HepG2 (cell line): Measurements from ENCODE around the gene CES2. TPM values are rescaled to one million over a fixed set of nuclear protein-coding genes. Genes with fewer than 3 reads are reported as not detected.

ENCODE experiments used
- DR1 ChIP-seq: sonication (generic); formaldehyde crosslinking; IDR thresholded peaks from 2 replicates; pipeline ENCODE4 v1.8.0; 2021; ENCODE audit warnings: mild to moderate bottlenecking, missing genetic modification reagents, inconsistent platforms
- MBD4 ChIP-seq: IDR thresholded peaks from 2 replicates; pipeline ENCODE4 v1.6.1; 2012; ENCODE audit warnings: low read length, inconsistent platforms, borderline replicate concordance
- SAFB2 ChIP-seq: sonication (generic); formaldehyde crosslinking; IDR thresholded peaks from 2 replicates; pipeline ENCODE4 v1.5.1; 2020; ENCODE audit warnings: missing genetic modification reagents, low read depth, mild to moderate bottlenecking, borderline replicate concordance
- SALL1 ChIP-seq: sonication (generic); formaldehyde crosslinking; IDR thresholded peaks from 2 replicates; pipeline ENCODE4 v1.8.0; 2022; ENCODE audit warnings: mild to moderate bottlenecking, missing genetic modification reagents
- TEAD2 ChIP-seq: sonication (generic); formaldehyde crosslinking; IDR thresholded peaks from 2 replicates; pipeline ENCODE4 v1.9.0; 2021; ENCODE audit warnings: missing genetic modification reagents
- ZBTB20 ChIP-seq: sonication (generic); formaldehyde crosslinking; IDR thresholded peaks from 2 replicates; pipeline ENCODE4 v1.8.1; 2023; ENCODE audit warnings: missing genetic modification reagents, low read depth, mild to moderate bottlenecking, borderline replicate concordance
- ZBTB7A ChIP-seq: sonication (generic); formaldehyde crosslinking; IDR thresholded peaks from 2 replicates; pipeline ENCODE4 v1.8.0; 2022; ENCODE audit warnings: mild to moderate bottlenecking, missing genetic modification reagents
- ZFX ChIP-seq: sonication (generic); formaldehyde crosslinking; IDR thresholded peaks from 2 replicates; pipeline ENCODE4 v1.4.0; 2020; ENCODE audit warnings: mild to moderate bottlenecking, low read depth, missing genetic modification reagents, moderate library complexity
- ZNF124 ChIP-seq: sonication (generic); formaldehyde crosslinking; IDR thresholded peaks from 2 replicates; pipeline ENCODE4 v1.4.0; 2020; ENCODE audit warnings: missing genetic modification reagents
- ZNF24 ChIP-seq: fragments of 450-650 bp; IDR thresholded peaks from 2 replicates; pipeline ENCODE4 v1.6.1; 2017; ENCODE audit warnings: antibody characterized with exemption, mild to moderate bottlenecking
- ZNF33A ChIP-seq: sonication (generic); formaldehyde crosslinking; IDR thresholded peaks from 2 replicates; pipeline ENCODE4 v1.5.1; 2020; ENCODE audit warnings: missing genetic modification reagents, mild to moderate bottlenecking, moderate library complexity, borderline replicate concordance
- ZNF577 ChIP-seq: sonication (generic); formaldehyde crosslinking; IDR thresholded peaks from 2 replicates; pipeline ENCODE4 v1.4.0; 2020; ENCODE audit warnings: mild to moderate bottlenecking, low read depth, missing genetic modification reagents, borderline replicate concordance
- ZNF607 ChIP-seq: sonication (generic); formaldehyde crosslinking; IDR thresholded peaks from 2 replicates; pipeline ENCODE4 v1.5.1; 2020; ENCODE audit warnings: missing genetic modification reagents, mild to moderate bottlenecking, borderline replicate concordance
- ZNF614 ChIP-seq: IDR thresholded peaks from 2 replicates; pipeline ENCODE4 v1.6.1; 2018; ENCODE audit warnings: missing biosample characterization, missing genetic modification reagents, inconsistent platforms, borderline replicate concordance
- polyA plus RNA-seq, 8 experiments: library from polyadenylated mRNA; depleted of rRNA in 3 of 8; stranded (reverse) in 7 of 8; unstranded in 1 of 8; fragments of >200 nt; fragmentation: Illumina TruSeq in 4 of 8; extraction: Trizol in 4 of 8; gene quantifications; 2 replicates each; pipeline versions ENCODE4 v1.2.1 to v1.2.3, GENCODE V29; 2011 to 2016; ENCODE audit warnings: low read depth in 4 of 8, missing spikeins in 1 of 8, mixed read lengths in 1 of 8; ENCODE audit not compliant: insufficient read depth in 1 of 8
- total RNA-seq, 5 experiments: library from RNA; depleted of rRNA; stranded (reverse); fragments of >200 nt; fragmentation: Illumina TruSeq; extraction: Trizol; gene quantifications; 2 replicates each; pipeline ENCODE4 v1.2.3, GENCODE V29; 2016; ENCODE audit warnings: low read depth in 1 of 5
- TF ChIP-seq, protein P1 (sequence below): sonication (generic); formaldehyde crosslinking; IDR thresholded peaks from 2 replicates; pipeline ENCODE4 v1.4.0; 2020; ENCODE audit warnings: missing genetic modification reagents
- TF ChIP-seq, protein P2 (sequence below): IDR thresholded peaks from 2 replicates; pipeline ENCODE4 v1.6.1; 2016; ENCODE audit warnings: low read depth
- TF ChIP-seq, protein P3 (sequence below): sonication (generic); formaldehyde crosslinking; IDR thresholded peaks from 2 replicates; pipeline ENCODE4 v1.8.1; 2022; ENCODE audit warnings: mild to moderate bottlenecking, missing genetic modification reagents
- TF ChIP-seq, protein P4 (sequence below): sonication (generic); formaldehyde crosslinking; conservative IDR thresholded peaks from 2 replicates; pipeline ENCODE4 v1.8.0; 2022; ENCODE audit warnings: low read depth, missing genetic modification reagents
- TF ChIP-seq, protein P5 (sequence below): sonication (generic); formaldehyde crosslinking; IDR thresholded peaks from 2 replicates; pipeline ENCODE4 v1.5.1; 2020; ENCODE audit warnings: missing genetic modification reagents, mild to moderate bottlenecking, borderline replicate concordance
- TF ChIP-seq, protein P6 (sequence below): sonication (generic); formaldehyde crosslinking; IDR thresholded peaks from 2 replicates; pipeline ENCODE4 v1.8.1; 2023; ENCODE audit warnings: missing genetic modification reagents, mild to moderate bottlenecking, borderline replicate concordance

The CES2 gene
- total and polyA plus RNA-seq, 2 of the 13 experiments (the other 11 are each of a cell fraction or from before 2014, with no cell fraction given), result 50.6 to 63.8 TPM

DNA sequence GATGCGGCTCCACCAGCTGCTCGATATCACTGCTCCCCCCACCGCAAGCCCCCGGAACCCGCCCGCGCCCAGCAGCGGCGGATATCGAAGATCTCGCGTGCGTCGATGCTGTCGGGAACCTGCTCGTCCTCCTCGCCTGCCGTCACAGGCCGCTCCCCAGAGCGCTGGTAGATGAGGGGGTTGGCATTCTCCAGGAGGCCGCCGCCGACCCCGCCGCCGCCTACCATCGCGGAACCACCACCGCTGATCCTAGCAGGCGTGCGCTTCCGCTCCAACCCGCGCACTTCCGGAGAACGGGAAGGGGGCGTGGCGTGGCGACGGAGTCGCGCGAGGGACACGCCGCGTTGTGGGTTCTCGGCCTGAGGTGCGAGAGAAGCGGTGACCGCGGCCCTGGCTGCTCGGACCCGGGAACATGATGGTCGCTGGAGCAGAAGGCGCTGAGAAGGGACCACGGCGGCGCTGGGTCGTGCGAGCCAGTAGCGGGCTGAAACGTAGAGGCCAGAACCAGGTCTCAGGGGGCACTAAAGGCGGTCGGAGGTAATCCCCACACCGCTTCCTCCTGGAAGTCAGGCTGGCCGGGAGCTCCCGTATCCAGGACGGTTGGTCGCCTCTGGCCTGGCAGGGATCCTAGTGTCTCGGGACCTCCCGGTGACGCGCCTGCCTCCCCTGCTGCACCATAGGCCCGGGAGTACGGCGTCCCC, 1.0 kb upstream of the CES2 start, which contains the start of gene CIAO2B (continued):
- TF ChIP-seq, protein P1, sequence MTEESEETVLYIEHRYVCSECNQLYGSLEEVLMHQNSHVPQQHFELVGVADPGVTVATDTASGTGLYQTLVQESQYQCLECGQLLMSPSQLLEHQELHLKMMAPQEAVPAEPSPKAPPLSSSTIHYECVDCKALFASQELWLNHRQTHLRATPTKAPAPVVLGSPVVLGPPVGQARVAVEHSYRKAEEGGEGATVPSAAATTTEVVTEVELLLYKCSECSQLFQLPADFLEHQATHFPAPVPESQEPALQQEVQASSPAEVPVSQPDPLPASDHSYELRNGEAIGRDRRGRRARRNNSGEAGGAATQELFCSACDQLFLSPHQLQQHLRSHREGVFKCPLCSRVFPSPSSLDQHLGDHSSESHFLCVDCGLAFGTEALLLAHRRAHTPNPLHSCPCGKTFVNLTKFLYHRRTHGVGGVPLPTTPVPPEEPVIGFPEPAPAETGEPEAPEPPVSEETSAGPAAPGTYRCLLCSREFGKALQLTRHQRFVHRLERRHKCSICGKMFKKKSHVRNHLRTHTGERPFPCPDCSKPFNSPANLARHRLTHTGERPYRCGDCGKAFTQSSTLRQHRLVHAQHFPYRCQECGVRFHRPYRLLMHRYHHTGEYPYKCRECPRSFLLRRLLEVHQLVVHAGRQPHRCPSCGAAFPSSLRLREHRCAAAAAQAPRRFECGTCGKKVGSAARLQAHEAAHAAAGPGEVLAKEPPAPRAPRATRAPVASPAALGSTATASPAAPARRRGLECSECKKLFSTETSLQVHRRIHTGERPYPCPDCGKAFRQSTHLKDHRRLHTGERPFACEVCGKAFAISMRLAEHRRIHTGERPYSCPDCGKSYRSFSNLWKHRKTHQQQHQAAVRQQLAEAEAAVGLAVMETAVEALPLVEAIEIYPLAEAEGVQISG (CRISPR knock-in tag), result peak; percentile 96
- TF ChIP-seq ZNF577 (CRISPR knock-in tag), result no peak
- TF ChIP-seq ZNF24, result no peak
- TF ChIP-seq ZNF607 (CRISPR knock-in tag), result peak; percentile 77; the same call in 1 of the 2 replicates
- peak; percentile 93 for TF ChIP-seq DR1
- peak; percentile 64; the same call in 1 of the 2 replicates for TF ChIP-seq TEAD2 (CRISPR knock-in tag)
- TF ChIP-seq ZNF614, result peak; percentile 87; the same call in 1 of the 2 replicates
- peak; percentile 93 for TF ChIP-seq SALL1 (CRISPR knock-in tag)
- no peak; the same call in 1 of the 2 replicates for TF ChIP-seq ZNF33A
- TF ChIP-seq, protein P2, sequence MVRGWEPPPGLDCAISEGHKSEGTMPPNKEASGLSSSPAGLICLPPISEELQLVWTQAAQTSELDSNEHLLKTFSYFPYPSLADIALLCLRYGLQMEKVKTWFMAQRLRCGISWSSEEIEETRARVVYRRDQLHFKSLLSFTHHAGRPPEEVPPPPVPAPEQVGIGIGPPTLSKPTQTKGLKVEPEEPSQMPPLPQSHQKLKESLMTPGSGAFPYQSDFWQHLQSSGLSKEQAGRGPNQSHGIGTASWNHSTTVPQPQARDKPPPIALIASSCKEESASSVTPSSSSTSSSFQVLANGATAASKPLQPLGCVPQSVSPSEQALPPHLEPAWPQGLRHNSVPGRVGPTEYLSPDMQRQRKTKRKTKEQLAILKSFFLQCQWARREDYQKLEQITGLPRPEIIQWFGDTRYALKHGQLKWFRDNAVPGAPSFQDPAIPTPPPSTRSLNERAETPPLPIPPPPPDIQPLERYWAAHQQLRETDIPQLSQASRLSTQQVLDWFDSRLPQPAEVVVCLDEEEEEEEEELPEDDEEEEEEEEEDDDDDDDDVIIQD (CRISPR knock-in tag), result no peak
- peak; percentile 93; the same call in 1 of the 2 replicates for TF ChIP-seq ZBTB7A (CRISPR knock-in tag)
- peak; percentile 96 for TF ChIP-seq ZBTB20 (CRISPR knock-in tag)
- TF ChIP-seq ZFX (CRISPR knock-in tag), result peak; percentile 99
- peak; percentile 68; the same call in 1 of the 2 replicates for TF ChIP-seq ZNF124 (CRISPR knock-in tag)
- TF ChIP-seq, protein P3, sequence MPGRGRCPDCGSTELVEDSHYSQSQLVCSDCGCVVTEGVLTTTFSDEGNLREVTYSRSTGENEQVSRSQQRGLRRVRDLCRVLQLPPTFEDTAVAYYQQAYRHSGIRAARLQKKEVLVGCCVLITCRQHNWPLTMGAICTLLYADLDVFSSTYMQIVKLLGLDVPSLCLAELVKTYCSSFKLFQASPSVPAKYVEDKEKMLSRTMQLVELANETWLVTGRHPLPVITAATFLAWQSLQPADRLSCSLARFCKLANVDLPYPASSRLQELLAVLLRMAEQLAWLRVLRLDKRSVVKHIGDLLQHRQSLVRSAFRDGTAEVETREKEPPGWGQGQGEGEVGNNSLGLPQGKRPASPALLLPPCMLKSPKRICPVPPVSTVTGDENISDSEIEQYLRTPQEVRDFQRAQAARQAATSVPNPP (CRISPR knock-in tag), result peak; percentile 32; the same call in 1 of the 2 replicates
- TF ChIP-seq, protein P4, sequence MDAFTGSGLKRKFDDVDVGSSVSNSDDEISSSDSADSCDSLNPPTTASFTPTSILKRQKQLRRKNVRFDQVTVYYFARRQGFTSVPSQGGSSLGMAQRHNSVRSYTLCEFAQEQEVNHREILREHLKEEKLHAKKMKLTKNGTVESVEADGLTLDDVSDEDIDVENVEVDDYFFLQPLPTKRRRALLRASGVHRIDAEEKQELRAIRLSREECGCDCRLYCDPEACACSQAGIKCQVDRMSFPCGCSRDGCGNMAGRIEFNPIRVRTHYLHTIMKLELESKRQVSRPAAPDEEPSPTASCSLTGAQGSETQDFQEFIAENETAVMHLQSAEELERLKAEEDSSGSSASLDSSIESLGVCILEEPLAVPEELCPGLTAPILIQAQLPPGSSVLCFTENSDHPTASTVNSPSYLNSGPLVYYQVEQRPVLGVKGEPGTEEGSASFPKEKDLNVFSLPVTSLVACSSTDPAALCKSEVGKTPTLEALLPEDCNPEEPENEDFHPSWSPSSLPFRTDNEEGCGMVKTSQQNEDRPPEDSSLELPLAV (CRISPR knock-in tag), result no peak
- TF ChIP-seq SAFB2 (CRISPR knock-in tag), result peak; percentile 81; the same call in 1 of the 2 replicates
- TF ChIP-seq, protein P5, sequence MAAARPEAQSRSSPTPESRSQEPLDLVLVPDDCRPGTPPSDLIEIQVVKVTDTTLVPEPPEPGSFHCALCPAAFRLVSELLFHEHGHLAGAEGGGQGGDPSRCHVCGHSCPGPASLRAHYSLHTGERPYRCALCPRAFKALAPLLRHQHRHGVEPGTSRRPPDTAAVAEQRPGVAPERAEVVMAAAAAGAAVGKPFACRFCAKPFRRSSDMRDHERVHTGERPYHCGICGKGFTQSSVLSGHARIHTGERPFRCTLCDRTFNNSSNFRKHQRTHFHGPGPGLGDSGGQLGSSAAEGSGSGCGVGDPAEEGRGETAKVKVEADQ (CRISPR knock-in tag), result no peak; the same call in 1 of the 2 replicates
- no peak for TF ChIP-seq MBD4
- TF ChIP-seq, protein P6, sequence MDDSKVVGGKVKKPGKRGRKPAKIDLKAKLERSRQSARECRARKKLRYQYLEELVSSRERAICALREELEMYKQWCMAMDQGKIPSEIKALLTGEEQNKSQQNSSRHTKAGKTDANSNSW, result no peak
